Tongue (tissue), 2 donors: ENCODE results near the gene ASCL2. TPM values are rescaled to one million over a fixed set of nuclear protein-coding genes. Genes with fewer than 3 reads are reported as not detected.

Experiments
- DNase-seq: peaks from one replicate; pipeline ENCODE4 v3.0.0-alpha.2; 2015
- total RNA-seq: library from RNA; depleted of rRNA; stranded (reverse); fragments of >200 nt; gene quantifications from one replicate; pipeline ENCODE4 v1.2.3, GENCODE V29; 2014

Gene ASCL2, protein sequence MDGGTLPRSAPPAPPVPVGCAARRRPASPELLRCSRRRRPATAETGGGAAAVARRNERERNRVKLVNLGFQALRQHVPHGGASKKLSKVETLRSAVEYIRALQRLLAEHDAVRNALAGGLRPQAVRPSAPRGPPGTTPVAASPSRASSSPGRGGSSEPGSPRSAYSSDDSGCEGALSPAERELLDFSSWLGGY
- 4.1 TPM for total RNA-seq

DNA sequence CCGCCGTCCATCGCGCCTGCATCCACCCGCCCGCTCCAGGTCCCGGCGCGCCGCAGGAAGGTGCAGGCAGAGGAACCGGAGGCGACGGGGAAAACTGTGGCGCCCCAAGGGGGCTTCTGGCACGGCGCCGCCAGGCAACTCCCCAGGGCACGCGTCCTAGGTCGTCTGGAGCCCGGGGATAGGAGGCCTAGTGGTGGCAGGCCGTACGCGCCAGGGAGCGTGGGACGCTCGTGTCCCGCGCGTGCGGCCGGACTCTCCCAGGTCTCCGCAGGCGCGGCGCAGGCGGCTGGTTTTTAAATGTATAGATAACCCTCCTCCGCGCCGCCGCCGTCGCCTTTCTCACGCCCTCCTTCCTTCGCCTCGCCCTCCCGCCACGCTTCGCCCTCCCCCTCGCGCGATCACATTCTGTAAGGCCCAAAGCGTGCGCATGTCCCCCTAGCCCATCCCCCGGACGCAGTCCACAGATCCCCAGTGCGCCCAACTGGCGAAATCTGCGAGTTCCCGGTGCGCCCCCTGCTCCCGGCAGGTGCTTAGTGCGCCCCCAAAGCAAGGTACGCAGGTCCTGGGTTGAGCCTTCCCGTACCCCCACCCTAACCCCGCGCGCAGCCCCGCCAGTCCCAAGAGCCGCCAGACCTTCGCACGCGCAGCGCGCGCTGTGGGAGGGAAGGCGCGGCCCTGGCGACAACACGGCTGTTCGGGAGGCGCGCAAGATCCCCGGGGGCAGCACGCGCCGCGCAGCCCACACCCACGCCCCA lies at the start of gene ASCL2:
TSS of gene ASCL2 (minus strand) at position 267 of the 755 bp plus-strand sequence. CDS start at position 11, 256 bp downstream.
- peak; percentile 26 for DNase-seq

- no peak for DNase-seq
These were observed 49.5 kb upstream of the ASCL2 start for GRCh38 chr11:2319791-2320472.

DNA sequence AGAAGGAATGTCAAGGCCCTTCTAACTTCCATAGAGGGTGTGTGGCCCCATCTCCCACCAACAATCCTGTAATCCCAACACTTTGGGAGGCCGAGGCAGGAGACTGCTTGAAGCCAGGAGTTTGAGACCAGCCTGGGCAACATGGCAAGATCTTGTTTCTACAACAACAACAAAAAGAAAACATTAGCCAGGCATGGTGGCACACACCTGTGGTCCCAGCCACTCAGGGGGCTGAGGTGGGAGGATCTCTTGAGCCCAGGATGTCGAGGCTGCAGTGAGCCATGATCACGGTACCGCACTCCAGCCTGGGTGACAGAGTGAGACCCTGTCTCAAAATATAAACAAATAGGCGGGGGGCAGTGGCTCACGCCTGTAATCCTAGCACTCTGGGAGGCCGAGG lies 48.3 kb upstream of the ASCL2 start:
- DNase-seq = no peak

GRCh38 chr11:2318123-2318522 lies 47.7 kb upstream of the ASCL2 start:
- DNase-seq = no peak

DNA sequence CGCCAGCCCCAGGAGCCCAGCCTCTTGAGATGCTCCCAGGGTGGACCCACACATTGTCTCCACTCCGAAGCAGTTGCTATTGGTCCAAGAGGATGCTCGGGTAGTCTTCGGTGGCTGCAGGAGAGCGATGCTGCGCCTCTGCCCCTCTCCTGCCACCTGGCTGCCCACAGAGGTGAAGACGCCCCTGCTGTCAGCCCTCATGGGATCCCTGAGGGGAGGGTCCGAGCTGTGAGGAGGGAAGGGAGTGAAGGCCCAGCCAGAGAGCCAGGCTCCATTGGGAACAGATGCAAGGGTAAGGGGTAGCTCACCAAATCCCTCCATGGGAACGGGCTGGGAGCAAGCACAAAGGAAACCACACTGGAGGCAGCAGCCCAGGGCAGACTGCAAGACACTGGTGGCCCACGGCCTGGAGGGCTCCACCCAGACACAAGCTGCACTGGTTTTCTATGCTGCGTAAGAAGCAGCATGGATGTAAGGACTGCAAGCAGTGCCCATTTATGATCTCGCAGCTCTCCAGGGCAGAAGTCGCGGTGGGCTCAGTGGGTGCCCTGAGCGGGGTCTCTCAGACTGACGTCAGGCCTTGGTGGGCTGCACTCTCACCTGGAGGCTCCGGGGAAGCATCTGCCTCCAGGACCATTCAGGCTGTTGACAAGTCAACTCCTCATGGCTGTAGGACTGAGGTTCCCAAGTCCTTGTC lies 47.1 kb upstream of the ASCL2 start:
- no peak for DNase-seq

GRCh38 chr11:2316963-2317244 lies 46.5 kb upstream of the ASCL2 start:
- DNase-seq = no peak

- DNase-seq = no peak
These were observed 46.0 kb upstream of the ASCL2 start for GRCh38 chr11:2316169-2316962.

GRCh38 chr11:2315395-2316168 lies 45.2 kb upstream of the ASCL2 start:
- no peak for DNase-seq

DNA sequence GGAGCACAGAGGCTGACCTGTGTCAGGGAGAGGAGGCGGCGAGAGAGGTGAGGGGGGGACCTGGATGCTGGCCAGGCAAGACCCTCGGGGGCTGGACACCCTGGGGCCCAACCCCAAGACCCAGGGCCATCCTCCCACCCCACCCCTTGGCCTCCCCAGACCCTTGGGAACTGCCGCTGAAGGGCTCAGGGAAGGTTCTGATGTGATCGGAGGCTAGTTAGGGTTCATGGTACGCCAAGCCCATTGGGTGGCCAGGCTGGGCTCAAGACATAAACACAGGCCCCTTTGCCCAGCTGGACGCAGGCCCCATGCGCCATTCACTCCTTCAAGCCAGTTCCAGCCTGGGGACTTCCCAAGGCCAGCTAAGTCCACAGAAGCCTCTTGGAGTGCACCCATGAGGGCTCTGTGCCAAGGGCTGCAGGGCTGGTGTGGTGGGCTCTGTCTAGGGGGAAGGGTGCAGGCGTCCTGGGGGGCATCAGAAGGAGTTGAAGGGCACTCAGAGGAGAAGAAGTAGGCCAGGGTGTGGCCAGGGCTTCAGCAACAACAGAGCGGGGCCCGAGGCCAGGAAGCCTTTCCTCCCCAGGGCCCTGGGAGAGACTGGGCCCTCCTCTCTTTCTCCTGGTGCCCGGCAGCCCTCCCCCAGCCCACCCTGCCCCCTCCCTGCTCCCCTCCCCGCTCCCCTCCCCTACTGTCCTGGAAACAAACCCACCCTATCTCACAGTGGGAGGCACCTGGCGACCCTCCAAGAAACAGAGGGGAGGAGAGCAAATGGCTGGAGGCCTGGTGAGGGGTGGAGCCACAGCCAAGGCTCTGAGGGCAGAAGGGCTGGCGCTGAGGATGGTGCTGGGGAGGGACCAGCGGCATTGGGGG lies 44.4 kb upstream of the ASCL2 start:
- peak; percentile 97 for DNase-seq

DNA sequence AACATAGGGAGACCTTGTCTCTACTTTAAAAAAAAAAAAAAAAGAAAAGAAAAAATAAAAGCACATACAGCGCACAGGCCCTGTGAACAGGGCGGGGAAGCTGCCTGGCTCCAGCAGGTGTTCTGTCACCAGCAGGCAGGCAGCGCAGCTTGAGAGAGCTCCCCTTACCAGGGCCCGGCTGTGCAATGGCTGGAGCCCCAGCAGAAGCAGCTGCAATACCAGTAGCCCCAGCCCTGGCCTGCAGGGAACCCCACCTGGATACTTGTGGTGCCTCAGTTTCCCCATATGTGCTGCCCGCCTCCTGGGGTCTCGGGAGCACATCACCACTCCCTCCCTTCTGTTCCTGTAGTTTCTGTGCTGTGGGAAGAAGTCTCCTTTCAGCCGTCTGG lies 43.7 kb upstream of the ASCL2 start:
- no peak for DNase-seq

DNA sequence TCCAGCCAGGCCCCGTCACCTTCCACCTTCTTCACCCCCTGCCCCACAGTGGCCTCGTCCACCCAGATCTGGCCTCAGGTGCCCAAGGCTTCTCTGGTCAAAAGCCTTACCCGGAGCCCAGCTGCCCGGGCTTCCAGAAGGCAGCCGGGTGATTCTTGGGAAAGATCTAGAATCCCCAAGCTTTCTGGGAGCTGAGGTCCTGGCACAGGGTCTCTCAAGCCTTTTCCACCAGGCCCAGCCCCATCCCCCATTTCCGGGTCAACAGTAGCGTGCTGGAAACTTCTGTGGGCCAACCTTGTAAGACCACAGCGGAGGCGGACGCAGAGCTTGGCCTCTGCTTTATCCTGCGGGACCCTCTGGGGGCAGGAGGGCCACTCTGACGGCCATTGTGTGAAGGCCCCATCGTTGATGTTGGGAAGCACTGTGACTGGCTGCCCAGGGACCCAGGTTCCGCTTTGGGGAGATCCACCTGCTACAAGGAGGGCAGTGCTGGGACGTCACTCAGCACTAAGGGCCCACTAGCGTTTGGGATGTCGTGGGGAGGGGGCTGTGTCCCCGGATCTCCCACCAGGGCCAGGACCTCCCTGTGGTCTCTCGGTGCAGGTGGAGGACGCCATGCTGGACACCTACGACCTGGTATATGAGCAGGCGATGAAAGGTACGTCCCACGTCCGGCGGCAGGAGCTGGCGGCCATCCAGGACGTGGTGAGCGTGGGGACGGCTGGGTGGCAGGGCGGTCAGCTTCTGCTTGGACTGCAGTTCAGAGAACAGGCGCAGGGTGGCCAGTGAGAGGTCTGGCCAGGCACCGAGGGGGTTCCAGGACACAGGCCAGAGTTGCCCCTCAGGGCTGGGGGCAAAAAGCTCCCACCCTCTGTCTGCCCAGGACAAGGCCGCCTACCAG lies 42.9 kb upstream of the ASCL2 start:
- no peak for DNase-seq

- no peak for DNase-seq
These were observed 42.0 kb upstream of the ASCL2 start for GRCh38 chr11:2312232-2313042.

GRCh38 chr11:2311353-2312133 lies 41.2 kb upstream of the ASCL2 start:
- no peak for DNase-seq

GRCh38 chr11:2310786-2311352 lies 40.5 kb upstream of the ASCL2 start:
- no peak for DNase-seq

DNA sequence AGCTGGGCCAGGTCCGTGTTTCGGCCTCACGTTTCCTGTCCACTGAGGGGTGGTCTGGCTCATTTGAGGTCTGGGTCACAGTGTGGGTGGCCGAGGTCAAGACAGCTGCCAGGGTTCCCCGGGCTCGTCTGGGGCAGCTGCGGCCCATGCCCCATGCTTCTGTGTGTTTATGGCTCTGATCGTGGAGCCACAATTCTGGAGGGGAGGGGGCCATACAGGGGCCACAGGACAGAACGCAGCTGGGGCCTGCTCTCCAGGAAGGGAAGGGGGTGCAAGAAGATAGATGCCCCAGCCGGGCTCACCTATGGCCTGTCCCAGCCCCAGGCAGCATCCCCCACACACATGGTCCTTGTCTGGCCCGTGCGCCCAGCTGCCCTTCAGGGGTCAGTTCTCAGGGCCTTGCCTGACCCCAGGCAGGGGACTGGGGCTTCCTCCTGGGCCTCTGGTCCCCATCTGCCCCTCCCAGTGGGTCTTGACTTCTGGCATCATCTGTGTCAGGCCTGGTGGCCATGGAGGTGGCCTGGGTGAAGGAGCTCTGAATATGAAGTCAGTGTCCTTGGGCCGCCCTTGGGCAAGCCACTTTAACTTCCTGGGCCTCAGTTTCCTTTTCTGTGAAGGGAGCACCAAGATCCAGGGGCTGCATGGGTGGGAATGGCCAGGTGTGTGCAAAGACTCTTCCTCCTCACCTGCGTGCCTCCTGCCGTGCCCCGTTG lies 39.8 kb upstream of the ASCL2 start:
- DNase-seq = no peak

GRCh38 chr11:2309251-2310072 lies 39.1 kb upstream of the ASCL2 start:
- no peak for DNase-seq
